ENCODE measurements around the gene DEGS2.

Gene DEGS2

GRCh38 chr14:100115236-100115635 is 44.2 kb downstream of the DEGS2 start:
- peak in 2 of 51 donors; percentile 19 to 48 for DNase-seq

GRCh38 chr14:100114109-100114765 is 45.2 kb downstream of the DEGS2 start:
- no peak for DNase-seq

GRCh38 chr14:100111931-100112704 is 47.3 kb downstream of the DEGS2 start:
- no peak for DNase-seq

DNA sequence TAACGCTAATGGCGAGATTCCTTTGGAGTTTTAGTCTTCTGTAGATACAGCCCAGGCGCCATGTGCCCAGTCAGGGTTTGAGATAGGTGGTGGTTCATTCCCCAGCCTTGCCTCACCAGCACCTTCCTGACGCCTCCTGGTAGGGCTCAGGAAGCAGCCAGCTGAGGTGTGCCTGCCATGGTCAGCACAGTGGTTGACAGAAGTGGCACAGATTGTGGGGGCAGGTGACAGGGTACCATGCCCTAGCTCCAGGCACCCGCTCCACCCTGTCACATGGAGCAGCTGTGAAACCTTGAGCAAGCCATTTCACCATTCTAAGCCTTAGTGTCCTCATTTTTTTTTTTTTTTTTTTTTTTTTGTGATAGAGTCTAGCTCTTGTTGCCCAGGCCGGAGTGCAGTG is 48.6 kb downstream of the DEGS2 start:
- no peak for DNase-seq

DNA sequence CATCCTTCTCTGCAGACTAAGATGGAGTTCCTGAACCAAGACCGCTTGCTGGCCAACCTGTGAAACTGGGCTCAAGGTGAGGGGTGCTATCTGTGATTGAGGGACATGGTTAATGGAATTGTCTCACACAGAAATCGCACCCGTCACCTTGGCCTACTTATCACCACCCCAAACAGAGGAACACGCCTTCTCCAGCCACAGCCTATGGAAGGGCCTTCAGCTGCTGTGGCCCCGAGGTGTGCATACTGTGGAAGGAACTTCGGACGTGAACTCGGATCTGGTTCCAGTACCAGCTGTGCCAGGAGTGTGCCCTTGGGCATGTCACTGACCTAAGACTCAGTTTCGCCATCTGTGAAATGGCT is 49.9 kb downstream of the DEGS2 start:
- DNase-seq, result no peak

- DNase-seq, result no peak
Observed at GRCh38 chr14:100108840-100109593, 50.4 kb downstream of the DEGS2 start.

GRCh38 chr14:100108042-100108825 is 51.2 kb downstream of the DEGS2 start:
- DNase-seq, result peak in 48 of 51 donors; percentile 35 to 86 (median 62)

DNA sequence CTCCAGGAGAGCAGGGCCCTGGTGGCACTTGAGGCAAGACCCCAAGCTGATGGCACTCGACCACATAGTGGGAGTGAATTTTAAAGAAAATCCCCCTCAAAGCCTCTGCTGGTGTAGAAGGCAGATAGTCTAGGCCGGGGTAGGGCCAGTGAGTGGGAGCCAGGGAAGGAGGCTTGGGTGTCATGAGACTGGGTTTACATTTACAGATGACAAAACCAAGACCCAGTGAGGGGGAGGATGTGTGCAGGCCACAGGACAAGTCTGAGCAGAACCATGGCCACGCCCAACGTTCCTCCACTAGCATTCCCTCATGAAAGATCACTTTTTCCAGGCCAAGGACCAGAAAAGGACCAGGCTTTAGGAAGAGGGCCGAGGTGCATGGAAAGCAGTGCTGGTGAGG is 52.2 kb downstream of the DEGS2 start:
- no peak for DNase-seq

GRCh38 chr14:100106250-100107112 is 53.0 kb downstream of the DEGS2 start:
- DNase-seq, result no peak

- DNase-seq, result peak in 1 of 51 donors; percentile 43
Observed at GRCh38 chr14:100105357-100106169, 53.9 kb downstream of the DEGS2 start.

- no peak for DNase-seq
Observed at GRCh38 chr14:100104523-100105300, 54.7 kb downstream of the DEGS2 start.

DNA sequence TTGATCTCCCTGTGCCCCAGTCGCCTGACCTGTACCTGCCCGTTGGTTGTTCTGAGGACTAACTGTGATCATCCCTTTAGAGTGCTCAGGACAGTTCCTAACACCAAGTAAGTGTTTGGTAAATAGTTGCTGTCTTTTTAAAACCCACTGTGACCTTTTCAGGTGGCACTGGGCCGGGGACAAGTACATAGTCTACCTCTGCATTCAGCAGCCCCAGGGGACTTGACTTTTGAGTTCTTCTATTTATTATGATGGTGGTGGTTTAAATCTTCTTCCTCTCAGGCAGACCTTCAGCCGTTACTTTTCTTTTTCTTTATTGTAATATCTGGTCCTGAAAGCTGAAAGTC is 55.5 kb downstream of the DEGS2 start:
- DNase-seq, result no peak

DNA sequence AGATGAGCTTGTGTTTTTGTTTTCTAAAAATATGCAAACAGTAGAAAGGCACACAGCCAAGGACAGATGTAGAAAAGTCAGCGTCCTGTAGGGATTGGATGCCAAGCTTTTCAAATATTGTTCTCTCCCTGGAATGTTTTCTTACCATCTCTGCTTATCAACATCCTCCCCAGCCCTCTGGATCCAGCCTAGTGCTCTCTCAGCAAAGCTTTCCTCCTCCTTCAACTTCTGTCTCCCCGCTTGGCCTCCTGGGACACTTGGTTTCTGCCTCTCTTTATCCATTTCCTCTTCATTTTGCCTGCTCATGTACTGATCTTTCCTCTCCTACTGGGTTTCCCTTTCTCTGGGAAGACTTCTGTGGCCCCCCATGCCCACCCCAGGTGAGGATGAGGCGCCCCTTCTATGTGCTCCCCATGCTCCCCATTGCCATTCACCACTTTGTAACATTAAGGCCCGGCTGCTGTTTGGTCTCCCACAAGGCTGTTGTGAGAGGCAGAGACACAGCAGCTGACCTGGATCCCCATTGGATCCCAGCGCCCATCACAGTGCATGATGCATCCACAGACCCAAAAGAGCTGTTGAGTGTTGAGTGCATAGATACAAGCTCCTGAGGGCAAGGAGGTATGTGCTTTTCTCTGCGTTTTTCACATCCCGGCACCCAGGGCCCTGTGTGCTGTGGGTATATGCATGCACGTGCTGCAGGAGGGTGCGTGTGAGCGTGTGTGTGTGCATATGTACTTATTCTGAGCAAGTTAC is 56.0 kb downstream of the DEGS2 start:
- DNase-seq, result no peak

GRCh38 chr14:100102156-100102785 is 57.2 kb downstream of the DEGS2 start:
- peak in 1 of 51 donors; percentile 19 for DNase-seq

DNA sequence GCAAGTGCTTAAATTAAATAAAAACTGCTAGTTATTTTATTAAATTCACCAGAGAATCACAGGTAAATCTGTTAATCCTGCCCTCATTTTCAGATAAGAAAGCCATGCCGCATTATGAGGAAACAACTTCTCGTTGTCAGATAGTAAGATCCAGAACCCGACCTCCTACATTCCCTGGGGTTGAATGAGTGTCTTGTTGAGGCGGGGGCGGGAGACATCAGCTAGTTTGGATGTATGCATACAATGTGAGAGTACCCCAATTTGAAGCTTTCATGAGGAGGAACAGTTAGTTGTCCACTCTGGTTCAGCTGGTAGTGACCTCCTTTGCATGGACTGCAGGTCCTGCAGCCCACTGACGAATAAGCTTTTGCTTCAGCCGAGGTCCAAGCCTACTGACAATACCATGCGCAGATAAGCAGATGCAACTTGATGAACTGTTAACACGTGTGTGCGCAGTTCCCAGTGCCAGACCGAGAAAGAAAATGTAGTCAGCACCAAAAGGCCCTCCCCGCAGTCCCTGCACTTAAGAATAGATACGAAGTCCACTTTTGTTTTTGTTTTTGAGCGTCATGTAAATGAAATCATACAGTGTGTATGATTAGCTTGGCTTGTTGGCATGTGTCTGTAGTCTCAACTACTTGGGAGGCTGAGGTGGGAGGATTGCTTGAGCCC is 59.3 kb downstream of the DEGS2 start:
- no peak for DNase-seq

DNA sequence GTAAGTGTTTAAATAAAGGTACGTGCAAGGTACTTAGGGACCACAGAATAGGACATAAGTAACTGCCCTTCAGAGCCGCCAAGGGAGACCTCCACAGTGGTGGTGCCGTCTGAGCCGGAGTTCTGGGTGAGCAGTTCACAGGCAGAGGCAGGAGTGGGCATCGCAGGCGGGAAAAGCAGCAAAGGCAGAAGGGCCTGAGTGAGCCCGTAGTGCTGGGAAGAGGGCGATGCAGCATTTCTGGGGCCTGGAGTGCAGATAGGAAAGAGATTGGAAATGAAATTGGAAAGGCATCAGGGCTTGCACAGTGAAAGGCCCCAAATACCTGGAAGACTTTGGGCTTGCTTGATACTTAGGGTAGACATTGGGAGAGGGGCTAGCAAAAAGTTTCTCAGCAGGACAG is 61.3 kb downstream of the DEGS2 start:
- DNase-seq, result no peak

- DNase-seq, result no peak
Observed at GRCh38 chr14:100096656-100097055, 62.8 kb downstream of the DEGS2 start.
